OCI-LY7 (cell line): ENCODE data around the gene TIGD2. TPM values are rescaled to one million over a fixed set of nuclear protein-coding genes. Genes with fewer than 3 reads are reported as not detected.

Experiments
- Bru-seq: library from RNA; stranded (reverse); fragments of 400-500 nt; gene quantifications from one replicate; lab custom pipeline; 2021; lab: Mats Ljungman, UMichigan
- BruChase-seq, 2 experiments: library from RNA; stranded (reverse); fragments of 400-500 nt; gene quantifications; one replicate each; lab custom pipeline; 2021; lab: Mats Ljungman, UMichigan
- BruUV-seq: library from RNA; stranded (reverse); fragments of 400-500 nt; replicated peaks from 2 replicates; lab custom pipeline; 2021; lab: Mats Ljungman, UMichigan
- CTCF ChIA-PET: fragments of 300-600 bp; sonication (Branson Sonifier 250); formaldehyde crosslinking; loops from one replicate; lab custom pipeline; 2022; ENCODE audit warnings: antibody characterized with exemption; ENCODE audit not compliant: unreplicated experiment; lab: Charles Lee
- POLR2A ChIA-PET: fragments of 300-600 bp; sonication (Branson Sonifier 250); formaldehyde crosslinking; loops from one replicate; lab custom pipeline; 2022; ENCODE audit warnings: antibody characterized with exemption; lab: Charles Lee
- DNase-seq: peaks from one replicate; pipeline ENCODE4 v3.0.0-alpha.2; 2015; ENCODE audit warnings: low spot score
- H2AFZ ChIP-seq: fragments of 200-600 bp; sonication (generic), shearing (Covaris generic); 2 replicates; pipeline ENCODE4 v1.6.1; 2014; ENCODE audit warnings: mild to moderate bottlenecking, antibody characterized with exemption, low read length, moderate library complexity
- H3K27ac ChIP-seq: fragments of 200-600 bp; sonication (generic); 2 replicates; pipeline ENCODE4 v1.5.1; 2014; ENCODE audit warnings: mixed run types, low read depth, mild to moderate bottlenecking, moderate library complexity, low read length, inconsistent platforms; ENCODE audit not compliant: poor library complexity, severe bottlenecking
- H3K36me3 ChIP-seq: fragments of 200-600 bp; sonication (generic); 2 replicates; pipeline ENCODE4 v1.6.1; 2014; ENCODE audit warnings: mild to moderate bottlenecking, antibody characterized with exemption, low read length, moderate library complexity, mixed read lengths; ENCODE audit not compliant: insufficient read depth
- H3K4me1 ChIP-seq: fragments of 200-600 bp; sonication (generic); 2 replicates; pipeline ENCODE4 v1.5.1; 2014; ENCODE audit warnings: mild to moderate bottlenecking, low read length; ENCODE audit not compliant: insufficient read depth, poor library complexity, severe bottlenecking
- H3K4me2 ChIP-seq: fragments of 200-600 bp; sonication (generic); 2 replicates; pipeline ENCODE4 v1.6.1; 2014; ENCODE audit warnings: mild to moderate bottlenecking, low read length
- H3K4me3 ChIP-seq: fragments of 200-600 bp; sonication (generic); 2 replicates; pipeline ENCODE4 v1.5.1; 2014; ENCODE audit warnings: mild to moderate bottlenecking, low read depth, low read length; ENCODE audit not compliant: poor library complexity, severe bottlenecking
- H3K79me2 ChIP-seq: fragments of 200-600 bp; sonication (generic); 2 replicates; pipeline ENCODE4 v1.6.1; 2016; ENCODE audit warnings: low read depth, mild to moderate bottlenecking, low read length, moderate library complexity, mixed read lengths; ENCODE audit not compliant: insufficient read depth
- H3K9me2 ChIP-seq: fragments of 200-600 bp; sonication (generic); 2 replicates; pipeline ENCODE4 v1.6.1; 2016; ENCODE audit warnings: mild to moderate bottlenecking, low read length, mixed read lengths; ENCODE audit not compliant: insufficient read depth
- H3K9me3 ChIP-seq: fragments of 200-600 bp; sonication (generic); 2 replicates; pipeline ENCODE4 v1.6.1; 2014; ENCODE audit warnings: mild to moderate bottlenecking, mixed run types, low read length, mixed read lengths
- H4K20me1 ChIP-seq: fragments of 200-600 bp; sonication (generic); 2 replicates; pipeline ENCODE4 v1.6.1; 2014; ENCODE audit warnings: mild to moderate bottlenecking, antibody characterized with exemption, low read length, moderate library complexity, mixed read lengths; ENCODE audit not compliant: insufficient read depth
- EZH2phosphoT487 ChIP-seq: fragments of 200-600 bp; sonication (generic); IDR thresholded peaks from 2 replicates; pipeline ENCODE4 v1.6.1; 2018; ENCODE audit warnings: low read depth, borderline replicate concordance, mild to moderate bottlenecking, mixed run types, antibody characterized with exemption, low read length, moderate library complexity, mixed read lengths
- intact Hi-C: fragments of 100-400 bp; cut with micrococcal nuclease; formaldehyde crosslinking; loops from one replicate; pipeline ENCODE4 v1.10.0; 2022; ENCODE audit not compliant: unreplicated experiment
- long read RNA-seq: library from polyadenylated mRNA; stranded (forward); transcript quantifications from one replicate; pipeline ENCODE4 v2.0.0, GENCODE V29; 2022
- total RNA-seq, 2 experiments: library from RNA; depleted of rRNA in 1 of 2; stranded (reverse); fragments of >200 nt in 1 of 2; shearing (Covaris generic) in 1 of 2; gene quantifications; 2 replicates each; pipeline ENCODE4 v1.2.3, GENCODE V29; 2014 to 2022
- TF ChIP-seq, protein P1 (sequence below): fragments of 200-600 bp; sonication (generic); conservative IDR thresholded peaks from 2 replicates; pipeline ENCODE4 v1.5.1; 2014; ENCODE audit warnings: mild to moderate bottlenecking, antibody characterized with exemption, low read length, moderate library complexity, mixed read lengths

The TIGD2 gene
- total RNA-seq (2014; rRNA removed; shearing (Covaris generic)) (3.7 and 6.3 TPM in 2 replicates), total RNA-seq (2022) (9.6 and 10.0 TPM in 2 replicates), Bru-seq, nascent RNA (percentile 80 among the genes with signal in this experiment), BruChase-seq, experiment 1, labeled RNA remaining after a 6-hour chase (percentile 56 among the genes with signal in this experiment), BruChase-seq, experiment 2, labeled RNA remaining after a 2-hour chase (percentile 86 among the genes with signal in this experiment)
- long read RNA-seq, partial matches to known transcripts: 0 of 5 reads
- long read RNA-seq, other reads (novel, unspliced or antisense): 0 of 5 reads

DNA sequence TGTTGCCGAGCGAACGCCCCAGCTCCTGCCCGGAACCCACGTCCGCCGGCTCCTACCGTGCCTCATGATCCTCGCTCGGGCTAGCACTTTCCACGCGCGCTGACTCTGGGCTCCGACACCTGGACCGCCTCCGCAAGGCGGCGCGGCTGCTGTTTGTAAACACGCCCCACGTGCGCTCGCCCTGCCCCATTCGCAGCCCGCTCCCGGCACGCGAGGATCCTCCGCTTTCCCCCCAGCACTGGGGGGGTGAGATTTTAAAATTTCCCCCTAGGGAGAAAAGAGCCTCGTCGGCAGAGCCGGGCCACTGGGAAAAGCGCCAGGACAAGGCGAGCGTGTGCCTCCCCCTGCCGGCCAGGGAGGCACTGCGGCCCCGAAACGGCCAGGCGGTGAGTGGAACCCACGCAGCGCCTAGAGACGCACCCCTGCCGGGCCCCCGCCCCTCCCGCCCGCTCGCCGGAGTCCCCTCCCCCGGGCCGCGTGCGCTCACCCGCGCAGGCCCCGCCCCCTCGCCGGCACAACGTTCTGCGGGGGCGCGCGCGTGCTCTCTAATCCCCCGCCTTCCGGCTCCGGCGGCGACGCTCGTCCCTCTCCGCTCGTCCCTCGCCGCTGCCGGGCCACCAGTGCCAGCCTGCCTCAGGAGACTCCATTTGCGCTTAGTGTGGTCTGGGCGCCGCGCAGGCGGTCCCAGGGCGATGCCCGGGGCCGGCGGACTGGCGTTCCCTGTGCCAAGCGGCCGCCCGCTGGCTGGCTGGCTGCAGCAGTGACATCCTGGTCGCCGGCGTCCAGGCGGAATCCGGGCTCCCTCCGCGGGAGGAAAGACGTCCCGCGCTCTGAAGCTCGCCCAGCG lies at the start of gene TIGD2:
TIGD2 (plus strand) TSS at position 548 of the 847 bp plus-strand sequence. CDS start 1,442 bp downstream, outside the sequence.
- POLR2A ChIA-PET: interaction anchor here (0.6 kb wide), 1 partner anchor 866 kb away, joined by 3 read pairs; no protein-coding TSS in a partner anchor
- TF ChIP-seq EZH2phosphoT487: no peak
- TF ChIP-seq, protein P1, sequence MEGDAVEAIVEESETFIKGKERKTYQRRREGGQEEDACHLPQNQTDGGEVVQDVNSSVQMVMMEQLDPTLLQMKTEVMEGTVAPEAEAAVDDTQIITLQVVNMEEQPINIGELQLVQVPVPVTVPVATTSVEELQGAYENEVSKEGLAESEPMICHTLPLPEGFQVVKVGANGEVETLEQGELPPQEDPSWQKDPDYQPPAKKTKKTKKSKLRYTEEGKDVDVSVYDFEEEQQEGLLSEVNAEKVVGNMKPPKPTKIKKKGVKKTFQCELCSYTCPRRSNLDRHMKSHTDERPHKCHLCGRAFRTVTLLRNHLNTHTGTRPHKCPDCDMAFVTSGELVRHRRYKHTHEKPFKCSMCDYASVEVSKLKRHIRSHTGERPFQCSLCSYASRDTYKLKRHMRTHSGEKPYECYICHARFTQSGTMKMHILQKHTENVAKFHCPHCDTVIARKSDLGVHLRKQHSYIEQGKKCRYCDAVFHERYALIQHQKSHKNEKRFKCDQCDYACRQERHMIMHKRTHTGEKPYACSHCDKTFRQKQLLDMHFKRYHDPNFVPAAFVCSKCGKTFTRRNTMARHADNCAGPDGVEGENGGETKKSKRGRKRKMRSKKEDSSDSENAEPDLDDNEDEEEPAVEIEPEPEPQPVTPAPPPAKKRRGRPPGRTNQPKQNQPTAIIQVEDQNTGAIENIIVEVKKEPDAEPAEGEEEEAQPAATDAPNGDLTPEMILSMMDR: peak; percentile 64
- no TSS peak for BruUV-seq
- peak within 1 kb of the TSS; percentile 72 for H3K4me3 ChIP-seq
- H3K9me3 ChIP-seq: no peaks in the 10 kb centered on the region
- no peak within 1 kb of the TSS for H3K27ac ChIP-seq
- H3K9me2 ChIP-seq: no peaks in the 10 kb centered on the region
- peaks cover 9% of the 10 kb centered on the region for H3K4me1 ChIP-seq
- intact Hi-C loops: loop anchor here (5.0 kb wide), 1 partner anchor 519 kb away; the partner anchor contains the start of gene HERC3
- CTCF ChIA-PET: no interaction called here
- peak; percentile 85 for DNase-seq
- peak within 1 kb of the TSS; percentile 84 for H2AFZ ChIP-seq
- no peaks in the 10 kb centered on the region for H3K79me2 ChIP-seq
- peak within 1 kb of the TSS; percentile 85 for H3K4me2 ChIP-seq
- no peaks in the 10 kb centered on the region for H4K20me1 ChIP-seq
- no peaks in the 10 kb centered on the region for H3K36me3 ChIP-seq

- ChIA-PET CTCF (no interaction called here), POLR2A (no interaction called here)
- Histone ChIP-seq H3K36me3 (no peaks in the 10 kb centered on the region), H3K4me1 (no peaks in the 10 kb centered on the region), H3K4me2 (no peak overlapping the region), H3K9me2 (no peaks in the 10 kb centered on the region), H3K9me3 (0 out of 2 replicates have a peak, but pooled peaks cover 4% of the 10 kb centered on the region), H3K27ac (no peak overlapping the region), H3K4me3 (no peak overlapping the region), H2AFZ (no peak overlapping the region), H4K20me1 (no peaks in the 10 kb centered on the region), H3K79me2 (no peaks in the 10 kb centered on the region)
- intact Hi-C loops: no loop called here
- BruUV-seq: no TSS peak
- no peak for DNase-seq
- TF ChIP-seq, protein P1: no peak
- no peak for TF ChIP-seq EZH2phosphoT487
These were observed 46.5 kb upstream of the TIGD2 start for GRCh38 chr4:89064848-89065247.
